Stomach (tissue), 9 donors: Measurements from ENCODE around the gene CAMK2B. TPM values are rescaled to one million over a fixed set of nuclear protein-coding genes. Genes with fewer than 3 reads are reported as not detected.

Experiments
- DNase-seq, 2 donors: peaks; one replicate each; pipeline versions ENCODE4 v3.0.0 to v3.0.0-alpha.2; 2013 to 2019
- H3K27ac ChIP-seq, 5 donors: fragments of 200-600 bp in 4 of 5; sonication (generic) in 4 of 5; one replicate each; pipeline ENCODE4 v1.5.1; 2013 to 2019; ENCODE audit warnings: mild to moderate bottlenecking in 1 of 5, moderate library complexity in 1 of 5
- H3K27me3 ChIP-seq, 3 donors: fragments of 200-600 bp; sonication (generic); one replicate each; pipeline ENCODE4 v1.5.1; 2017 to 2019; ENCODE audit warnings: mixed run types in 1 of 3
- H3K36me3 ChIP-seq, 4 donors: fragments of 200-600 bp; sonication (generic); 1 replicate in 3 of 4; 2 replicates in 1 of 4; pipeline ENCODE4 v1.5.1; 2016 to 2019
- H3K4me1 ChIP-seq, 4 donors: fragments of 200-600 bp; sonication (generic); one replicate each; pipeline ENCODE4 v1.5.1; 2016 to 2019
- H3K4me3 ChIP-seq, 4 donors: fragments of 200-600 bp; sonication (generic) in 3 of 4; one replicate each; pipeline ENCODE4 v1.5.1; 2016 to 2019; ENCODE audit warnings: mild to moderate bottlenecking in 1 of 4
- H3K9me3 ChIP-seq, 4 donors: fragments of 200-600 bp; sonication (generic); one replicate each; pipeline ENCODE4 v1.5.1; 2016 to 2019
- EP300 ChIP-seq: sonication (generic); formaldehyde crosslinking; IDR thresholded peaks from one replicate; pipeline ENCODE4 v1.6.1; 2017; ENCODE audit warnings: antibody characterized with exemption
- POLR2A ChIP-seq, 4 donors: fragments of 450-650 bp; IDR thresholded peaks; one replicate each; pipeline ENCODE4 v1.6.1; 2016; ENCODE audit warnings: antibody characterized with exemption in 4 of 4, control low read depth in 2 of 4, mild to moderate bottlenecking in 1 of 4, moderate library complexity in 1 of 4
- POLR2AphosphoS5 ChIP-seq, 3 donors: sonication (generic); formaldehyde crosslinking; IDR thresholded peaks; one replicate each; pipeline ENCODE4 v1.6.1; 2016; ENCODE audit warnings: antibody characterized with exemption in 3 of 3
- WGBS, 5 donors: extraction: QIAGEN DNeasy Blood & Tissue Kit in 3 of 5; methylation state at CpG; one replicate each; pipeline versions ENCODE4 v1.1.5 to v1.1.7; 2013 to 2018; 5-methylcytosine and 5-hydroxymethylcytosine counted together
- intact Hi-C: fragments of 100-400 bp; cut with DNase I; formaldehyde crosslinking; loops from one replicate; pipeline ENCODE4 v1.15.1; 2023; ENCODE audit warnings: low total_unique reads
- polyA plus RNA-seq, 3 donors: library from polyadenylated mRNA; stranded (reverse); fragments of 200-250 nt; gene quantifications; one replicate each; pipeline ENCODE4 v1.2.3, GENCODE V29; 2013
- total RNA-seq, 5 donors: library from RNA; depleted of rRNA; stranded (reverse); fragments of >200 nt; gene quantifications; one replicate each; pipeline versions ENCODE4 v1.1.0 to v1.2.3, GENCODE V29; 2014 to 2016
- TF ChIP-seq, protein P1 (sequence below), 7 experiments: fragments of 450-650 bp in 4 of 7; fragments of 200-600 bp in 3 of 7; sonication (generic) in 3 of 7; IDR thresholded peaks; one replicate each; pipeline ENCODE4 v1.5.1; 2016 to 2019; ENCODE audit warnings: antibody characterized with exemption in 7 of 7, control low read depth in 2 of 7, mild to moderate bottlenecking in 1 of 7
- donor health status: healthy with polysubstance abuse.
- donor health status: Bipolar disorder and iron deficiency.
- donor health status: healthy.

Gene CAMK2B
- total and polyA plus RNA-seq, 8 donors: 0.92 to 28.4 (median 5.4) TPM; not detected in 2

DNA sequence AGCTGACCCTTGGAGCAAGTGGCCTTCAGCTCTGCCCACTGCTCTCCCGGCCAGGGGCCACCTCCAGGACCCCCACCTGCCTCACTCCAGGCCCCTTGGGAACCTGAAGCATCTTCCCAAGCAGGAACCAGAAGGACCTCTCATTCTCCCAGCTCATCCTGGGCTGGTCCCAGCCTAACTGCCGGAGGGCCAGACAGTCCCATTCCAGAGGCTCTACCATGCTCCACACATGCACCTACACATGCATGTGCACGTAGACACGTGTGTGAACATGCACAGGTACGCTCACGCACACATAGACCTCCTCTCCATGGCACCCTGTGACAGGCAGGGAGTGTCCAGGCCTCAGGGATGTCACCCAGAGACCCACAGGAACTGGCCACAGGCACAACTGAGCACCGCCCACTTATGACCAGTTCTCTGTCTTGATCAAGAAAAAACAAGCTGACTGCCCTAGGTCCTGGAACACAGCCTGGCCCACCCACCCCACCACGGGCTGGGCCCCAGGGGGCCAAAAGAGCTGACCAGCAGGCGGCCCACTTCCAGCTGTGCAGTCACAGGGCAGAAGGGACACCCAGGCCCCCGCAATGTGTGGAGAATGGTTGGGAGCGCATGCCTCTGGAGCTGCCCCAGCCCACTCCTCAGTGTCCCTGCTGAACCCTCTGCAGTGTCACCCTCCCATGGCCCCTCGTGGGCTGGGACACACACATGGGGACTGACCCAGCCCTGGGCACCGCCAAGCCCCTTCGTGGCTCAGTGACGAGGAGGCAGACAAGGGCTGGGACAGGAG is 43.4 kb downstream of the CAMK2B start:
- intact Hi-C loops: no loop called here
- no peaks in the 10 kb centered on the region for H3K4me1 ChIP-seq
- H3K4me3 ChIP-seq: no peak overlapping the region
- H3K36me3 ChIP-seq: no peaks in the 10 kb centered on the region
- no peak overlapping the region for H3K27ac ChIP-seq
- TF ChIP-seq EP300 (no peak), POLR2A (IDR thresholded peaks at IDR 0.05) (no peak), POLR2AphosphoS5 (IDR thresholded peaks at IDR 0.05) (no peak)
- TF ChIP-seq, protein P1, sequence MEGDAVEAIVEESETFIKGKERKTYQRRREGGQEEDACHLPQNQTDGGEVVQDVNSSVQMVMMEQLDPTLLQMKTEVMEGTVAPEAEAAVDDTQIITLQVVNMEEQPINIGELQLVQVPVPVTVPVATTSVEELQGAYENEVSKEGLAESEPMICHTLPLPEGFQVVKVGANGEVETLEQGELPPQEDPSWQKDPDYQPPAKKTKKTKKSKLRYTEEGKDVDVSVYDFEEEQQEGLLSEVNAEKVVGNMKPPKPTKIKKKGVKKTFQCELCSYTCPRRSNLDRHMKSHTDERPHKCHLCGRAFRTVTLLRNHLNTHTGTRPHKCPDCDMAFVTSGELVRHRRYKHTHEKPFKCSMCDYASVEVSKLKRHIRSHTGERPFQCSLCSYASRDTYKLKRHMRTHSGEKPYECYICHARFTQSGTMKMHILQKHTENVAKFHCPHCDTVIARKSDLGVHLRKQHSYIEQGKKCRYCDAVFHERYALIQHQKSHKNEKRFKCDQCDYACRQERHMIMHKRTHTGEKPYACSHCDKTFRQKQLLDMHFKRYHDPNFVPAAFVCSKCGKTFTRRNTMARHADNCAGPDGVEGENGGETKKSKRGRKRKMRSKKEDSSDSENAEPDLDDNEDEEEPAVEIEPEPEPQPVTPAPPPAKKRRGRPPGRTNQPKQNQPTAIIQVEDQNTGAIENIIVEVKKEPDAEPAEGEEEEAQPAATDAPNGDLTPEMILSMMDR (IDR thresholded peaks at IDR 0.05): no peak
- no peaks in the 10 kb centered on the region for H3K9me3 ChIP-seq
- 73 to 78% (median 76%) methylated on average over 7 to 15 of the region's 15 CpGs for WGBS, 5 donors
- DNase-seq: no peak
- H3K27me3 ChIP-seq: no peaks in the 10 kb centered on the region

DNA sequence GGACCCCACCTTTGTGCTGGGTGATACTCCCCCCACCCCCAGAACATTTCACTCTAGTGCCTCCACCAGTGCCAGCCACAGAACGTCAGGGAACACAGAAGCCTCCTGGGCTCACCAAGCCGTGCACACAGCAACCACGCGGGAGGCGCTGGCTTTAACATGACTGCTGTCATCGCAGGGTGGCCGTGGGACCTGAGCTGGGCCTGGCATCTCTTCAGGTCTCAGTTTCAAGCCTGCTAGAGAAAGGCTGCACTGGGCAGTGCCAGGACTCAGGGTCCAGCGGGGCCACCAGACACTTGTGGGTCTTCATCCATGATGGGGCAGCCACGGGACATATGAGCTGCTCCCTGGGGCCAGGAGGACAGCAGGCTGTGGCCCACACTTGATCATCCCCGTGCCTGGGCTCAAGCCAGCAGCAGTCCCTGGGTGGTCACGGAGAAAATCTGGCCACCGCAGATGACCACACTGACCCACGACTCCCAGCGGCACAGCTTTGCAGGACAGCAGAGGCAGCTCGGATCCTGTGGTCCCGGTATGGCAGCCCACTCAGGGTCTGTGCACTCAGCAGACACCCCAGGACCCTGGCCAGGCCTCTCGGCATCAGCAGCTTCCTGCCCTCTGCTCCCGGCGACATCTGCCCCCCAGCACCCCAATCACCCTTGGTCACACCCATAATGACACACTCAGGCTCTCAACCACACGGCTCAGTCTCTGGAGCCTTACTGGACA is 44.2 kb downstream of the CAMK2B start:
- WGBS, 5 donors: 81 to 85% (median 82%) methylated on average over 17 to 20 of the region's 20 CpGs
- H3K27ac ChIP-seq: no peak overlapping the region
- H3K9me3 ChIP-seq: no peaks in the 10 kb centered on the region
- no peaks in the 10 kb centered on the region for H3K36me3 ChIP-seq
- intact Hi-C loops: no loop called here
- peaks cover 0 to 6% (median 3%) of the 10 kb centered on the region in 3 donors for H3K27me3 ChIP-seq
- H3K4me1 ChIP-seq: no peaks in the 10 kb centered on the region
- no peak for DNase-seq
- no peak overlapping the region for H3K4me3 ChIP-seq
- TF ChIP-seq, protein P1 (IDR thresholded peaks at IDR 0.05): no peak
- TF ChIP-seq POLR2A (IDR thresholded peaks at IDR 0.05): no peak
- TF ChIP-seq POLR2AphosphoS5 (IDR thresholded peaks at IDR 0.05): no peak
- no peak for TF ChIP-seq EP300

DNA sequence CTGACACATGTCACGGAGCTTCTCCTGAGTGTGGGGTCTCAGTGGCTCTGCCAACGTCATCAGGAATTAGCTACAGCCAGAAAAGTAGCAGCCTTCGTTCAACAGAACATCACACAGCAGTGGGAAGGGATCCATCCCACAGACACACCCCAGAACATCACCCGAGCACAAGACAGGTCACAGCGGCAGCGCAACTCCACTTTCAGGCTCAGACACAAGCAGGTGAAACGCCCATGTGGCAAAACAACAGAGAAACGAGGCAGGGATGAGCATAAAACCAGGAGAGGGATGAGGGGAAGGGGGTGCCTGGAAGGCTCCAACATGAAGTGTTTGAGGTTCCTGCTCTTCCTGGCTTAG is 44.8 kb downstream of the CAMK2B start:
- H3K9me3 ChIP-seq: no peaks in the 10 kb centered on the region
- intact Hi-C loops: no loop called here
- DNase-seq: no peak
- no peak overlapping the region for H3K4me3 ChIP-seq
- no peak overlapping the region for H3K27ac ChIP-seq
- no peaks in the 10 kb centered on the region for H3K36me3 ChIP-seq
- WGBS, 5 donors: 62 to 73% (median 70%) methylated on average over 7 to 8 of the region's 8 CpGs
- H3K4me1 ChIP-seq: no peaks in the 10 kb centered on the region
- peaks cover 0 to 12% (median 8%) of the 10 kb centered on the region in 3 donors for H3K27me3 ChIP-seq
- TF ChIP-seq POLR2AphosphoS5 (IDR thresholded peaks at IDR 0.05) (no peak), EP300 (no peak), POLR2A (IDR thresholded peaks at IDR 0.05) (no peak)
- TF ChIP-seq, protein P1 (IDR thresholded peaks at IDR 0.05): no peak

DNA sequence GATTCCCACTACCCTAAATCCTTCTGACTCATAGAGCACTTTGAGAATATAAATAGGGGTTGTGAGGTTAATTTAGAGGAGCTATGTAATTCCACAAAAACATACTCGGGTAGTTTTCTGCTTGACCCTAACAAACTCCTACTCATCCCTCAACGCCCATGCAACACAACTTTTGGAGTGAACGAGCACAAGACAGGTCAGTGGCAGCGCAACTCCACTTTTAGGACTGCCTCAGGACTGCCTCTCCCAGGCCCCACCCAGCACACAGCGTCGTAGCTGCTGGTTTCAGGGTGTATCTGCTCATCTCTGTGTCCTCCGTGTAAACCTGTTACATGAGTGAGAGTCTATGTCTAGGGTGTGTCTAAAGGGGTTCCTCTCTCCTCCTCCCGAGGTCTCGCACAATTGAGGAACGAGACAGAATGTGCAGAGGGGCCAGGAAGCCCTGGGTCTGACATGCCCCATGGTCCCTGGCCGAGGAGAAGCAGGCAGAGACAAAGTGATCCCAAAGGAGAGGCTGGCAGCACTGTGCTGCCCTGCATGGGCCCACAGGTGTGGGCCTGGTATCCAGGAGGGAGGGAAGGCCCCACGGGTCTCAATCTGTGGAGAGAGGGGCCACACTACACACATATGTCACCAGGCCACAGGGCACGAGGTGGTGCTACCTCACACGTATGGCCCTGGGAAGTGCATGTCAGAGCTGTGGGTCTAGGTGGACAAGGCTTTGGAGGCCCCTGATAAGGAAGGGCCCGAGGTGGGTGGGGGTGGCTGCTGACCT is 45.5 kb downstream of the CAMK2B start:
- TF ChIP-seq POLR2AphosphoS5 (IDR thresholded peaks at IDR 0.05) (no peak), POLR2A (IDR thresholded peaks at IDR 0.05) (no peak), EP300 (no peak)
- TF ChIP-seq, protein P1 (IDR thresholded peaks at IDR 0.05): no peak
- H3K27me3 ChIP-seq: peaks cover 0 to 17% (median 8%) of the 10 kb centered on the region in 3 donors
- DNase-seq: no peak
- H3K27ac ChIP-seq: no peak overlapping the region
- 73 to 86% (median 79%) methylated on average over 14 to 15 of the region's 15 CpGs for WGBS, 5 donors
- intact Hi-C loops: no loop called here
- no peak overlapping the region for H3K4me3 ChIP-seq
- H3K4me1 ChIP-seq: no peaks in the 10 kb centered on the region
- no peaks in the 10 kb centered on the region for H3K9me3 ChIP-seq
- H3K36me3 ChIP-seq: no peaks in the 10 kb centered on the region
